Endothelial cell of umbilical vein (primary cell): ENCODE measurements around the gene ITGA7. TPM values are rescaled to one million over a fixed set of nuclear protein-coding genes. Genes with fewer than 3 reads are reported as not detected.

Experiments used
- BruUV-seq: library from RNA; stranded (reverse); fragments of 400-500 nt; replicated peaks from 2 replicates; lab custom pipeline; 2021; lab: Mats Ljungman, UMichigan
- CTCF ChIA-PET: fragments of 300-600, 350-600 bp; sonication (Branson Sonifier 250); formaldehyde crosslinking; loops from one replicate; lab custom pipeline; 2021; ENCODE audit warnings: antibody characterized with exemption, inconsistent platforms; lab: Charles Lee
- POLR2A ChIA-PET: fragments of 300-600, 350-600 bp; sonication (Branson Sonifier 250); formaldehyde crosslinking; loops from one replicate; lab custom pipeline; 2021; ENCODE audit warnings: antibody characterized with exemption, inconsistent platforms; lab: Charles Lee
- DNase-seq: peaks from one replicate; pipeline ENCODE4 v3.0.0-alpha.2; 2011; ENCODE audit warnings: low read depth, low spot score
- FAIRE-seq: peaks from 2 replicates; lab custom pipeline; 2011; peaks lifted over from hg19 to GRCh38; lab: Jason Lieb, UNC
- H2AFZ ChIP-seq: 2 replicates; pipeline ENCODE4 v1.6.0; 2012; ENCODE audit warnings: low read depth, low read length, control low read depth, inconsistent platforms
- H3K27ac ChIP-seq: 2 replicates; pipeline ENCODE4 v1.5.1; 2011; ENCODE audit warnings: low read depth, mild to moderate bottlenecking, control low read depth, low read length, moderate library complexity; ENCODE audit not compliant: insufficient read depth
- H3K27me3 ChIP-seq, 2 experiments: 2 replicates each; pipeline versions ENCODE4 v1.6.0 to v1.6.1; 2011; ENCODE audit warnings: low read length in 2 of 2, mixed read lengths in 1 of 2; ENCODE audit not compliant: control insufficient read depth in 2 of 2, insufficient read depth in 2 of 2
- H3K36me3 ChIP-seq, 2 experiments: 2 replicates in 1 of 2; 3 replicates in 1 of 2; pipeline ENCODE4 v1.5.1; 2011; ENCODE audit warnings: low read length in 2 of 2, mild to moderate bottlenecking in 1 of 2, moderate library complexity in 1 of 2; ENCODE audit not compliant: control insufficient read depth in 2 of 2, insufficient read depth in 2 of 2; ENCODE audit errors: extremely low read depth in 1 of 2
- H3K4me1 ChIP-seq: 3 replicates; pipeline ENCODE4 v1.5.1; 2011; ENCODE audit warnings: mild to moderate bottlenecking, low read length; ENCODE audit not compliant: control insufficient read depth, insufficient read depth; ENCODE audit errors: extremely low read depth
- H3K4me2 ChIP-seq: 2 replicates; pipeline ENCODE4 v1.6.1; 2011; ENCODE audit warnings: low read length, control low read depth, mixed read lengths; ENCODE audit not compliant: insufficient read depth
- H3K4me3 ChIP-seq, 3 experiments: fragments of 200-600 bp in 1 of 3; sonication (generic), shearing (Covaris generic) in 1 of 3; replicated peaks in 1 of 3; 2 replicates each; pipeline ENCODE4 v1.5.1; 2011 to 2016; ENCODE audit warnings: control low read depth in 3 of 3, low read length in 3 of 3, mild to moderate bottlenecking in 2 of 3, inconsistent platforms in 1 of 3, low read depth in 1 of 3, moderate library complexity in 1 of 3; ENCODE audit not compliant: insufficient read depth in 1 of 3
- H3K79me2 ChIP-seq: 2 replicates; pipeline ENCODE4 v1.6.0; 2012; ENCODE audit warnings: low read length, inconsistent platforms; ENCODE audit not compliant: control insufficient read depth, insufficient read depth
- H3K9ac ChIP-seq: replicated peaks from 2 replicates; pipeline ENCODE3; 2011; ENCODE audit warnings: low read length, control low read depth; ENCODE audit not compliant: insufficient read depth; ENCODE audit errors: extremely low read depth
- H3K9me1 ChIP-seq: replicated peaks from 3 replicates; pipeline ENCODE4 v1.6.0; 2011; ENCODE audit warnings: mild to moderate bottlenecking, low read length; ENCODE audit not compliant: control insufficient read depth, insufficient read depth; ENCODE audit errors: extremely low read depth
- H3K9me3 ChIP-seq: replicated peaks from 2 replicates; pipeline ENCODE4 v1.5.1; 2012; ENCODE audit warnings: low read length, inconsistent platforms; ENCODE audit not compliant: control insufficient read depth, insufficient read depth
- H4K20me1 ChIP-seq: replicated peaks from 2 replicates; pipeline ENCODE3; 2011; ENCODE audit warnings: mild to moderate bottlenecking, low read length; ENCODE audit not compliant: control insufficient read depth, insufficient read depth; ENCODE audit errors: extremely low read depth
- CTCF ChIP-seq, 2 donors: IDR thresholded peaks; 1 replicate in 1 of 2; 2 replicates in 1 of 2; pipeline ENCODE4 v1.5.1; 2011; ENCODE audit warnings: low read length in 2 of 2, mild to moderate bottlenecking in 2 of 2, moderate library complexity in 2 of 2, control low read depth in 1 of 2, inconsistent platforms in 1 of 2, low read depth in 1 of 2; ENCODE audit not compliant: insufficient read depth in 1 of 2; ENCODE audit errors: extremely low read depth in 1 of 2
- EZH2 ChIP-seq: IDR thresholded peaks from 2 replicates; pipeline ENCODE4 v1.6.1; 2012; ENCODE audit warnings: borderline replicate concordance, low read depth, mild to moderate bottlenecking, moderate library complexity, low read length, inconsistent platforms; ENCODE audit not compliant: severe bottlenecking
- FOS ChIP-seq: IDR thresholded peaks from 2 replicates; pipeline ENCODE4 v1.6.1; 2011; ENCODE audit warnings: mild to moderate bottlenecking, low read length, moderate library complexity, borderline replicate concordance; ENCODE audit not compliant: insufficient read depth
- GATA2 ChIP-seq: IDR thresholded peaks from 2 replicates; pipeline ENCODE4 v1.7.0; 2011; ENCODE audit warnings: low read depth, mild to moderate bottlenecking, moderate library complexity, mixed read lengths, low read length; ENCODE audit not compliant: insufficient read length, insufficient read depth
- JUN ChIP-seq: IDR thresholded peaks from 2 replicates; pipeline ENCODE4 v1.6.1; 2011; ENCODE audit warnings: borderline replicate concordance, low read depth; ENCODE audit not compliant: insufficient read length, insufficient read depth
- MYC ChIP-seq: IDR thresholded peaks from one replicate; pipeline ENCODE4 v1.6.1; 2011; ENCODE audit warnings: mild to moderate bottlenecking, low read depth, low read length
- POLR2A ChIP-seq: IDR thresholded peaks from 2 replicates; pipeline ENCODE4 v1.6.1; 2012; ENCODE audit warnings: low read depth, mild to moderate bottlenecking, control low read depth, low read length
- POLR2AphosphoS5 ChIP-seq: IDR thresholded peaks from 2 replicates; pipeline ENCODE4 v1.6.1; 2012; ENCODE audit warnings: low read depth, mild to moderate bottlenecking, control low read depth, low read length, moderate library complexity; ENCODE audit not compliant: insufficient read depth
- dilution Hi-C: fragments of 300-500 bp; cut with MboI; formaldehyde crosslinking; loops from one replicate; pipeline ENCODE4 v1.15.0; 2019; ENCODE audit warnings: low sequenced_read_pairs; ENCODE audit not compliant: extremely low pct_ligation_motif_present
- intact Hi-C: fragments of 100-400 bp; cut with micrococcal nuclease; formaldehyde crosslinking; loops from one replicate; pipeline ENCODE4 v1.10.0; 2022
- polyA plus RNA-seq, 4 experiments: library from polyadenylated mRNA; depleted of rRNA in 3 of 4; stranded (reverse) in 3 of 4; unstranded in 1 of 4; fragments of >200 nt; gene quantifications; 2 replicates each; pipeline versions ENCODE4 v1.2.1 to v1.2.3, GENCODE V29; 2011 to 2012; ENCODE audit warnings: missing spikeins in 1 of 4
- total RNA-seq: library from RNA; stranded (reverse); gene quantifications from 2 replicates; pipeline ENCODE4 v1.2.3, GENCODE V29; 2021
- TF ChIP-seq, protein P1 (sequence below): IDR thresholded peaks from 2 replicates; pipeline ENCODE4 v1.6.1; 2011; ENCODE audit not compliant: insufficient read depth, insufficient read length

Gene ITGA7
- total and polyA plus RNA-seq, 2 donors (not counting 3 experiments of a cell fraction or from before 2014, with no cell fraction given), result 0.41 to 0.84 TPM

DNA sequence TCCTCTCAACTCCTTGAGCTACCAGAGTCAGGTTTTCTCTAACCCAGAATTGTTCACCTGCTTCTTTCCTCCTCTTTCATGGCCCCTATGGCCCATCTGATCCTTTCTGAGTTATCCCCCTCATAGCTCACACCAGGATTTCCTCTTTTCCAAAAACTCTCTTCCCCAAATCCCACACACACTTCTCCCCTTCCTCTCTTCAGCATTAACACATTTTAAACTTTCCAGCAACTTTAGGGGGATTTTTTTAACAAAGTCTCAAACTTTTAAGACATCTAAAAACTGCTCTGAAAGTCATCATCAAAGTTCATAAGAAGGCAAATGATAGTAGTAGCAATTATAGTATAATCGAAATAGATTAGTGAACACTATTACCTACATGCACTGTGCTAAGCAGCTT lies 63.1 kb downstream of the ITGA7 start:
- ChIA-PET POLR2A (no interaction called here), CTCF (interaction anchor here (1.1 to 4.9 kb wide), 5 partner anchors 12 to 93 kb away, joined by 3 to 82 read pairs (median 4); partner anchors contain the start of gene RDH5)
- DNase-seq (no peak), FAIRE-seq (no peak)
- Histone ChIP-seq H3K9ac (no peak overlapping the region), H4K20me1 (no peaks in the 10 kb centered on the region), H3K4me2 (no peak overlapping the region), H3K9me3 (no peaks in the 10 kb centered on the region), H3K9me1 (no peaks in the 10 kb centered on the region), H3K27ac (no peak overlapping the region), H2AFZ (no peak overlapping the region), H3K79me2 (no peaks in the 10 kb centered on the region), H3K36me3 (no peaks in the 10 kb centered on the region), H3K4me1 (no peaks in the 10 kb centered on the region), H3K27me3 (peaks cover 3 to 4% of the 10 kb centered on the region in 2 experiments), H3K4me3 (no peak overlapping the region)
- BruUV-seq, result no TSS peak
- intact Hi-C loops (no loop called here), dilution Hi-C loops (no loop called here)
- TF ChIP-seq EZH2, result no peak
- no peak for TF ChIP-seq MYC
- TF ChIP-seq FOS, result no peak
- TF ChIP-seq POLR2A, result no peak
- TF ChIP-seq GATA2, result no peak
- TF ChIP-seq, protein P1, sequence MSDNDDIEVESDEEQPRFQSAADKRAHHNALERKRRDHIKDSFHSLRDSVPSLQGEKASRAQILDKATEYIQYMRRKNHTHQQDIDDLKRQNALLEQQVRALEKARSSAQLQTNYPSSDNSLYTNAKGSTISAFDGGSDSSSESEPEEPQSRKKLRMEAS, result no peak
- no peak for TF ChIP-seq JUN
- no peak for TF ChIP-seq POLR2AphosphoS5
- no peak for TF ChIP-seq CTCF (IDR thresholded peaks at IDR 0.05; ENCODE audit: extremely low read depth in 1 of 2, insufficient read depth in 1 of 2, low read depth in 1 of 2, low read length in 2 of 2)
